ENCODE data around the gene MATN3. TPM values are rescaled to one million over a fixed set of nuclear protein-coding genes. Genes with fewer than 3 reads are reported as not detected.

Gene MATN3
- polyA plus RNA-seq, 3 donors = not detected

GRCh38 chr2:20035955-20036666 lies 23.6 kb upstream of the MATN3 start:
- Histone ChIP-seq H3K4me2 (replicated peaks; ENCODE audit: extremely low read depth, low read length, poor library complexity, severe bottlenecking) (no peak overlapping the region), H3K9ac (ENCODE audit: insufficient read depth, low read length, poor library complexity, severe bottlenecking) (no peak overlapping the region), H3K4me3 (replicated peaks in 1 of 3; ENCODE audit: low read depth in 2 of 3, low read length in 3 of 3) (no peak overlapping the region), H3K9me3 (replicated peaks in 1 of 2; ENCODE audit: control insufficient read depth in 1 of 2, insufficient read depth in 1 of 2, low read length in 2 of 2) (no peaks in the 10 kb centered on the region), H3K79me2 (ENCODE audit: insufficient read depth, low read length) (peaks cover 56% of the 10 kb centered on the region), H4K20me1 (ENCODE audit: insufficient read depth, low read length) (peaks cover 100% of the 10 kb centered on the region), H2AFZ (ENCODE audit: insufficient read depth, low read depth, low read length, poor library complexity, severe bottlenecking) (no peak overlapping the region), H3K27me3 (ENCODE audit: control insufficient read depth in 2 of 2, insufficient read depth in 2 of 2, low read length in 2 of 2) (no peaks in the 10 kb centered on the region), H3K27ac (ENCODE audit: low read depth in 1 of 2, low read length in 2 of 2) (peak overlapping the region in 1 of 2 donors; percentile 45), H3K4me1 (ENCODE audit: control insufficient read depth in 1 of 2, insufficient read depth in 2 of 2, low read length in 2 of 2) (no peaks in the 10 kb centered on the region), H3K36me3 (replicated peaks in 1 of 2; ENCODE audit: control insufficient read depth in 1 of 2, insufficient read depth in 2 of 2, low read length in 2 of 2) (peaks cover 95 to 99% of the 10 kb centered on the region in 2 donors)
- Mint-ChIP-seq H3K27me3 (ENCODE audit: low read depth in 3 of 3) (peaks cover 0 to 1% (median 0%) of the 10 kb centered on the region in 3 donors), H3K27ac (peak overlapping the region in 4 of 7 donors; percentile 24 to 69 (median 64)), H3K9me3 (peaks cover 0 to 1% (median 0%) of the 10 kb centered on the region in 7 donors), H3K4me3 (no peak overlapping the region), H3K36me3 (peaks cover 94 to 98% of the 10 kb centered on the region in 2 donors), H3K4me1 (peaks cover 5% of the 10 kb centered on the region)
- no peak for DNase-seq
- 97% methylated on average over 3 of the region's 4 CpGs for WGBS (ENCODE audit: insufficient coverage)
- intact Hi-C loops (cut with micrococcal nuclease) = no loop called here
- no peak for TF ChIP-seq CTCF (IDR thresholded peaks at IDR 0.05)

- H3K4me3 Mint-ChIP-seq = no peak overlapping the region
- intact Hi-C loops (cut with micrococcal nuclease) = no loop called here
- H3K27ac Mint-ChIP-seq = peak overlapping the region in 1 of 7 donors; percentile 5
- H3K9me3 Mint-ChIP-seq = peaks cover 0 to 7% (median 5%) of the 10 kb centered on the region in 7 donors
- H3K4me3 ChIP-seq (replicated peaks in 1 of 3; ENCODE audit: low read depth in 2 of 3, low read length in 3 of 3) = no peak overlapping the region
- WGBS (ENCODE audit: insufficient coverage) = no CpG with 5 or more reads among the region's 2 CpGs
- H3K4me2 ChIP-seq (replicated peaks; ENCODE audit: extremely low read depth, low read length, poor library complexity, severe bottlenecking) = no peak overlapping the region
- H3K9ac ChIP-seq (ENCODE audit: insufficient read depth, low read length, poor library complexity, severe bottlenecking) = no peak overlapping the region
- H3K4me1 Mint-ChIP-seq = peaks cover 9% of the 10 kb centered on the region
- H3K79me2 ChIP-seq (ENCODE audit: insufficient read depth, low read length) = peaks cover 45% of the 10 kb centered on the region
- peaks cover 97 to 100% of the 10 kb centered on the region in 2 donors for H3K36me3 ChIP-seq (replicated peaks in 1 of 2; ENCODE audit: control insufficient read depth in 1 of 2, insufficient read depth in 2 of 2, low read length in 2 of 2)
- H2AFZ ChIP-seq (ENCODE audit: insufficient read depth, low read depth, low read length, poor library complexity, severe bottlenecking) = no peak overlapping the region
- peaks cover 100% of the 10 kb centered on the region for H4K20me1 ChIP-seq (ENCODE audit: insufficient read depth, low read length)
- H3K36me3 Mint-ChIP-seq = peaks cover 93 to 100% of the 10 kb centered on the region in 2 donors
- H3K4me1 ChIP-seq (ENCODE audit: control insufficient read depth in 1 of 2, insufficient read depth in 2 of 2, low read length in 2 of 2) = no peaks in the 10 kb centered on the region
- no peak for DNase-seq
- TF ChIP-seq CTCF (IDR thresholded peaks at IDR 0.05) = no peak
- no peak overlapping the region for H3K27ac ChIP-seq (ENCODE audit: low read depth in 1 of 2, low read length in 2 of 2)
- peaks cover 0 to 1% (median 0%) of the 10 kb centered on the region in 3 donors for H3K27me3 Mint-ChIP-seq (ENCODE audit: low read depth in 3 of 3)
- no peaks in the 10 kb centered on the region for H3K27me3 ChIP-seq (ENCODE audit: control insufficient read depth in 2 of 2, insufficient read depth in 2 of 2, low read length in 2 of 2)
- H3K9me3 ChIP-seq (replicated peaks in 1 of 2; ENCODE audit: control insufficient read depth in 1 of 2, insufficient read depth in 1 of 2, low read length in 2 of 2) = no peaks in the 10 kb centered on the region
These were observed 22.4 kb upstream of the MATN3 start for GRCh38 chr2:20034821-20035220.

Data from CD14-positive monocyte (primary cell).